Activated T-cell treated with anti-CD3 and anti-CD28 coated beads, Interleukin-2, amount 50 U/mL, for 24 hours (primary cell): ENCODE measurements around the gene ATP10A.
A peak's percentile ranks its signal among the peaks of the same experiment; 100 is the strongest.
"Not testable (repeated sequence)": the region's sequence is repeated elsewhere in the genome, so short reads cannot be mapped to it uniquely, and the experiment has no call there.

Experiments
- DNase-seq: peaks from one replicate; pipeline ENCODE4 v3.0.0-alpha.2; 2020
- H3K27ac Mint-ChIP-seq: 2 replicates; pipeline ENCODE4 v1.8.0; 2020; ENCODE audit warnings: mild to moderate bottlenecking, mixed read lengths
- H3K27me3 Mint-ChIP-seq: 2 replicates; pipeline ENCODE4 v1.8.0; 2020; ENCODE audit warnings: mixed read lengths
- H3K36me3 Mint-ChIP-seq: 2 replicates; pipeline ENCODE4 v1.8.0; 2020; ENCODE audit warnings: low read depth, mixed read lengths
- H3K4me1 Mint-ChIP-seq: 2 replicates; pipeline ENCODE4 v1.8.0; 2020; ENCODE audit warnings: low read depth, mixed read lengths
- H3K4me3 Mint-ChIP-seq: 2 replicates; pipeline ENCODE4 v1.8.0; 2020; ENCODE audit warnings: mild to moderate bottlenecking, moderate library complexity, mixed read lengths
- H3K9me3 Mint-ChIP-seq: 2 replicates; pipeline ENCODE4 v1.8.0; 2020; ENCODE audit warnings: mixed read lengths

Gene ATP10A

GRCh38 chr15:25777037-25777436 lies 86.1 kb downstream of the ATP10A start:
- H3K27me3 Mint-ChIP-seq, result no peaks in the 10 kb centered on the region
- H3K36me3 Mint-ChIP-seq, result peaks cover 78% of the 10 kb centered on the region
- no peak for DNase-seq
- H3K27ac Mint-ChIP-seq, result peak overlapping the region; percentile 26
- H3K9me3 Mint-ChIP-seq, result no peaks in the 10 kb centered on the region
- H3K4me3 Mint-ChIP-seq, result no peak overlapping the region
- H3K4me1 Mint-ChIP-seq, result peaks cover 44% of the 10 kb centered on the region

GRCh38 chr15:25776071-25776746 lies 86.9 kb downstream of the ATP10A start:
- Mint-ChIP-seq H3K27ac (peak overlapping the region; percentile 18), H3K36me3 (peaks cover 82% of the 10 kb centered on the region), H3K4me1 (peaks cover 48% of the 10 kb centered on the region), H3K4me3 (no peak overlapping the region), H3K27me3 (no peaks in the 10 kb centered on the region), H3K9me3 (no peaks in the 10 kb centered on the region)
- no peak for DNase-seq

GRCh38 chr15:25775317-25775912 lies 87.7 kb downstream of the ATP10A start:
- no peak overlapping the region for H3K27ac Mint-ChIP-seq
- H3K36me3 Mint-ChIP-seq, result peaks cover 76% of the 10 kb centered on the region
- H3K4me3 Mint-ChIP-seq, result no peak overlapping the region
- DNase-seq, result no peak
- no peaks in the 10 kb centered on the region for H3K9me3 Mint-ChIP-seq
- no peaks in the 10 kb centered on the region for H3K27me3 Mint-ChIP-seq
- H3K4me1 Mint-ChIP-seq, result peaks cover 48% of the 10 kb centered on the region

- H3K27ac Mint-ChIP-seq, result no peak overlapping the region
- H3K4me3 Mint-ChIP-seq, result no peak overlapping the region
- peaks cover 74% of the 10 kb centered on the region for H3K36me3 Mint-ChIP-seq
- DNase-seq, result no peak
- peaks cover 46% of the 10 kb centered on the region for H3K4me1 Mint-ChIP-seq
- H3K27me3 Mint-ChIP-seq, result no peaks in the 10 kb centered on the region
- no peaks in the 10 kb centered on the region for H3K9me3 Mint-ChIP-seq
These were observed 88.3 kb downstream of the ATP10A start for GRCh38 chr15:25774871-25775270.

GRCh38 chr15:25773248-25773647 lies 89.9 kb downstream of the ATP10A start:
- H3K4me1 Mint-ChIP-seq, result peaks cover 32% of the 10 kb centered on the region
- H3K9me3 Mint-ChIP-seq, result no peaks in the 10 kb centered on the region
- H3K27me3 Mint-ChIP-seq, result no peaks in the 10 kb centered on the region
- no peak overlapping the region for H3K4me3 Mint-ChIP-seq
- no peak overlapping the region for H3K27ac Mint-ChIP-seq
- DNase-seq, result no peak
- H3K36me3 Mint-ChIP-seq, result peaks cover 74% of the 10 kb centered on the region

- H3K4me3 Mint-ChIP-seq, result no peak overlapping the region
These were observed 90.6 kb downstream of the ATP10A start for GRCh38 chr15:25772500-25772899.

GRCh38 chr15:25771736-25772135 lies 91.4 kb downstream of the ATP10A start:
- not testable (repeated sequence) for DNase-seq, H3K4me3 Mint-ChIP-seq, H3K9me3 Mint-ChIP-seq, H3K27me3 Mint-ChIP-seq
- peak overlapping the region; percentile 50 for H3K27ac Mint-ChIP-seq
- peaks cover 27% of the 10 kb centered on the region for H3K4me1 Mint-ChIP-seq
- peaks cover 76% of the 10 kb centered on the region for H3K36me3 Mint-ChIP-seq

More at GRCh38 chr15:25772500-25772899, 90.6 kb downstream of the ATP10A start:
- Mint-ChIP-seq H3K9me3 (no peaks in the 10 kb centered on the region), H3K27ac (peak overlapping the region; percentile 33), H3K27me3 (no peaks in the 10 kb centered on the region), H3K36me3 (peaks cover 75% of the 10 kb centered on the region), H3K4me1 (peaks cover 28% of the 10 kb centered on the region)
- no peak for DNase-seq

- peak overlapping the region; percentile 50 for H3K27ac Mint-ChIP-seq
- no peak overlapping the region for H3K4me3 Mint-ChIP-seq
- no peaks in the 10 kb centered on the region for H3K9me3 Mint-ChIP-seq
- H3K36me3 Mint-ChIP-seq, result peaks cover 76% of the 10 kb centered on the region
- no peak for DNase-seq
- H3K27me3 Mint-ChIP-seq, result no peaks in the 10 kb centered on the region
- H3K4me1 Mint-ChIP-seq, result peaks cover 23% of the 10 kb centered on the region
These were observed 91.8 kb downstream of the ATP10A start for GRCh38 chr15:25771338-25771706.

GRCh38 chr15:25770618-25771337 lies 92.3 kb downstream of the ATP10A start:
- H3K27ac Mint-ChIP-seq, result no peak overlapping the region
- no peak overlapping the region for H3K4me3 Mint-ChIP-seq

GRCh38 chr15:25770031-25770430 lies 93.1 kb downstream of the ATP10A start:
- Mint-ChIP-seq H3K36me3 (peaks cover 78% of the 10 kb centered on the region), H3K27ac (no peak overlapping the region), H3K27me3 (no peaks in the 10 kb centered on the region), H3K4me3 (no peak overlapping the region), H3K9me3 (no peaks in the 10 kb centered on the region), H3K4me1 (peaks cover 14% of the 10 kb centered on the region)
- no peak for DNase-seq

More at GRCh38 chr15:25770618-25771337, 92.3 kb downstream of the ATP10A start:
- H3K4me1 Mint-ChIP-seq, result peaks cover 19% of the 10 kb centered on the region
- no peaks in the 10 kb centered on the region for H3K27me3 Mint-ChIP-seq
- no peaks in the 10 kb centered on the region for H3K9me3 Mint-ChIP-seq
- DNase-seq, result no peak
- H3K36me3 Mint-ChIP-seq, result peaks cover 76% of the 10 kb centered on the region

GRCh38 chr15:25768271-25768670 lies 94.9 kb downstream of the ATP10A start:
- H3K9me3 Mint-ChIP-seq, result no peaks in the 10 kb centered on the region
- no peaks in the 10 kb centered on the region for H3K27me3 Mint-ChIP-seq
- H3K27ac Mint-ChIP-seq, result no peak overlapping the region
- H3K4me1 Mint-ChIP-seq, result peaks cover 15% of the 10 kb centered on the region
- no peak overlapping the region for H3K4me3 Mint-ChIP-seq
- no peak for DNase-seq
- H3K36me3 Mint-ChIP-seq, result peaks cover 87% of the 10 kb centered on the region

- no peak overlapping the region for H3K27ac Mint-ChIP-seq
- peaks cover 86% of the 10 kb centered on the region for H3K36me3 Mint-ChIP-seq
- DNase-seq, result no peak
- H3K9me3 Mint-ChIP-seq, result no peaks in the 10 kb centered on the region
- H3K27me3 Mint-ChIP-seq, result no peaks in the 10 kb centered on the region
- peaks cover 14% of the 10 kb centered on the region for H3K4me1 Mint-ChIP-seq
- no peak overlapping the region for H3K4me3 Mint-ChIP-seq
These were observed 95.6 kb downstream of the ATP10A start for GRCh38 chr15:25767356-25768151.

GRCh38 chr15:25766417-25766816 lies 96.7 kb downstream of the ATP10A start:
- Mint-ChIP-seq H3K4me1 (peaks cover 19% of the 10 kb centered on the region), H3K9me3 (no peaks in the 10 kb centered on the region), H3K36me3 (peaks cover 81% of the 10 kb centered on the region), H3K27ac (no peak overlapping the region), H3K27me3 (no peaks in the 10 kb centered on the region), H3K4me3 (no peak overlapping the region)
- DNase-seq, result no peak

- Mint-ChIP-seq H3K27ac (no peak overlapping the region), H3K4me1 (peaks cover 21% of the 10 kb centered on the region), H3K27me3 (no peaks in the 10 kb centered on the region), H3K36me3 (peaks cover 85% of the 10 kb centered on the region), H3K4me3 (no peak overlapping the region), H3K9me3 (no peaks in the 10 kb centered on the region)
- DNase-seq, result no peak
These were observed 98.0 kb downstream of the ATP10A start for GRCh38 chr15:25764980-25765735.
